ENCODE data around the gene ATG9B.
"Not testable (repeated sequence)": the region's sequence is repeated elsewhere in the genome, so short reads cannot be mapped to it uniquely, and the experiment has no call there.

The ATG9B gene

GRCh38 chr7:151032936-151033863 lies 8.9 kb upstream of the ATG9B start:
- Histone ChIP-seq H3K36me3 (ENCODE audit: control insufficient read depth, insufficient read depth, low read length, severe bottlenecking) (peaks cover 35% of the 10 kb centered on the region), H3K9ac (ENCODE audit: low read length) (no peak overlapping the region), H3K4me3 (ENCODE audit: low read length) (no peak overlapping the region), H3K27me3 (replicated peaks; ENCODE audit: control insufficient read depth, insufficient read depth, low read length) (no peaks in the 10 kb centered on the region), H3K4me1 (ENCODE audit: control insufficient read depth, insufficient read depth, low read length) (peaks cover 16% of the 10 kb centered on the region), H3K9me3 (ENCODE audit: control insufficient read depth, low read length) (no peaks in the 10 kb centered on the region)
- no peak for DNase-seq (ENCODE audit: low read depth)

GRCh38 chr7:151031011-151031410 lies 6.7 kb upstream of the ATG9B start:
- Histone ChIP-seq H3K4me1 (ENCODE audit: control insufficient read depth, insufficient read depth, low read length) (peaks cover 16% of the 10 kb centered on the region), H3K36me3 (ENCODE audit: control insufficient read depth, insufficient read depth, low read length, severe bottlenecking) (peaks cover 21% of the 10 kb centered on the region), H3K9me3 (ENCODE audit: control insufficient read depth, low read length) (no peaks in the 10 kb centered on the region), H3K9ac (ENCODE audit: low read length) (no peak overlapping the region), H3K4me3 (ENCODE audit: low read length) (no peak overlapping the region), H3K27me3 (replicated peaks; ENCODE audit: control insufficient read depth, insufficient read depth, low read length) (peaks cover 3% of the 10 kb centered on the region)
- DNase-seq (ENCODE audit: low read depth): no peak

GRCh38 chr7:151028948-151029501 lies 4.7 kb upstream of the ATG9B start:
- Histone ChIP-seq H3K9ac (ENCODE audit: low read length) (peak overlapping the region; percentile 89), H3K9me3 (ENCODE audit: control insufficient read depth, low read length) (no peaks in the 10 kb centered on the region), H3K27me3 (replicated peaks; ENCODE audit: control insufficient read depth, insufficient read depth, low read length) (peaks cover 8% of the 10 kb centered on the region), H3K36me3 (ENCODE audit: control insufficient read depth, insufficient read depth, low read length, severe bottlenecking) (peaks cover 1% of the 10 kb centered on the region), H3K4me3 (ENCODE audit: low read length) (peak overlapping the region; percentile 91), H3K4me1 (ENCODE audit: control insufficient read depth, insufficient read depth, low read length) (peaks cover 10% of the 10 kb centered on the region)
- DNase-seq (ENCODE audit: low read depth): no peak

- H3K4me3 ChIP-seq (ENCODE audit: low read length): peak within 1 kb of the TSS; percentile 91
- H3K27me3 ChIP-seq (replicated peaks; ENCODE audit: control insufficient read depth, insufficient read depth, low read length): peaks cover 12% of the 10 kb centered on the region
- H3K9me3 ChIP-seq (ENCODE audit: control insufficient read depth, low read length): no peaks in the 10 kb centered on the region
- H3K4me1 ChIP-seq (ENCODE audit: control insufficient read depth, insufficient read depth, low read length): peaks cover 10% of the 10 kb centered on the region
- peak; percentile 99 for DNase-seq (ENCODE audit: low read depth)
- H3K36me3 ChIP-seq (ENCODE audit: control insufficient read depth, insufficient read depth, low read length, severe bottlenecking): no peaks in the 10 kb centered on the region
- peak within 1 kb of the TSS; percentile 89 for H3K9ac ChIP-seq (ENCODE audit: low read length)
Measured at GRCh38 chr7:151028131-151028947, 4.0 kb upstream of the ATG9B start, which contains the start of gene ABCB8. TSS of gene ABCB8 (plus strand) at chr7:151028450. CDS start at chr7:151028516, 66 bp downstream.

GRCh38 chr7:151027728-151028130 lies 3.4 kb upstream of the ATG9B start:
- H3K36me3 ChIP-seq (ENCODE audit: control insufficient read depth, insufficient read depth, low read length, severe bottlenecking); H3K9me3 ChIP-seq (ENCODE audit: control insufficient read depth, low read length); DNase-seq (ENCODE audit: low read depth): not testable (repeated sequence)
- peaks cover 10% of the 10 kb centered on the region for H3K4me1 ChIP-seq (ENCODE audit: control insufficient read depth, insufficient read depth, low read length)
- H3K4me3 ChIP-seq (ENCODE audit: low read length): peak overlapping the region; percentile 91
- H3K9ac ChIP-seq (ENCODE audit: low read length): peak overlapping the region; percentile 89
- peaks cover 15% of the 10 kb centered on the region for H3K27me3 ChIP-seq (replicated peaks; ENCODE audit: control insufficient read depth, insufficient read depth, low read length)

- DNase-seq (ENCODE audit: low read depth); H3K9me3 ChIP-seq (ENCODE audit: control insufficient read depth, low read length); H3K36me3 ChIP-seq (ENCODE audit: control insufficient read depth, insufficient read depth, low read length, severe bottlenecking); H3K9ac ChIP-seq (ENCODE audit: low read length): not testable (repeated sequence)
- Histone ChIP-seq H3K4me1 (ENCODE audit: control insufficient read depth, insufficient read depth, low read length) (peaks cover 10% of the 10 kb centered on the region), H3K4me3 (ENCODE audit: low read length) (peak overlapping the region; percentile 91), H3K27me3 (replicated peaks; ENCODE audit: control insufficient read depth, insufficient read depth, low read length) (peaks cover 15% of the 10 kb centered on the region)
Measured at GRCh38 chr7:151026771-151027727, 2.8 kb upstream of the ATG9B start.

- peaks cover 10% of the 10 kb centered on the region for H3K4me1 ChIP-seq (ENCODE audit: control insufficient read depth, insufficient read depth, low read length)
- H3K9me3 ChIP-seq (ENCODE audit: control insufficient read depth, low read length): no peaks in the 10 kb centered on the region
- H3K9ac ChIP-seq (ENCODE audit: low read length): no peak overlapping the region
- H3K4me3 ChIP-seq (ENCODE audit: low read length): no peak overlapping the region
- DNase-seq (ENCODE audit: low read depth): no peak
- H3K27me3 ChIP-seq (replicated peaks; ENCODE audit: control insufficient read depth, insufficient read depth, low read length): peaks cover 15% of the 10 kb centered on the region
- H3K36me3 ChIP-seq (ENCODE audit: control insufficient read depth, insufficient read depth, low read length, severe bottlenecking): no peaks in the 10 kb centered on the region
Measured at GRCh38 chr7:151025924-151026671, 1.8 kb upstream of the ATG9B start.

- Histone ChIP-seq H3K27me3 (replicated peaks; ENCODE audit: control insufficient read depth, insufficient read depth, low read length) (peaks cover 18% of the 10 kb centered on the region), H3K9ac (ENCODE audit: low read length) (no peak overlapping the region), H3K9me3 (ENCODE audit: control insufficient read depth, low read length) (no peaks in the 10 kb centered on the region), H3K4me3 (ENCODE audit: low read length) (no peak overlapping the region), H3K36me3 (ENCODE audit: control insufficient read depth, insufficient read depth, low read length, severe bottlenecking) (no peaks in the 10 kb centered on the region), H3K4me1 (ENCODE audit: control insufficient read depth, insufficient read depth, low read length) (peaks cover 9% of the 10 kb centered on the region)
- no peak for DNase-seq (ENCODE audit: low read depth)
Measured at GRCh38 chr7:151023232-151023631, 1.1 kb downstream of the ATG9B start.

GRCh38 chr7:151020231-151020630 lies 4.1 kb downstream of the ATG9B start:
- DNase-seq (ENCODE audit: low read depth): no peak
- peaks cover 26% of the 10 kb centered on the region for H3K27me3 ChIP-seq (replicated peaks; ENCODE audit: control insufficient read depth, insufficient read depth, low read length)
- H3K9me3 ChIP-seq (ENCODE audit: control insufficient read depth, low read length): no peaks in the 10 kb centered on the region
- H3K36me3 ChIP-seq (ENCODE audit: control insufficient read depth, insufficient read depth, low read length, severe bottlenecking): no peaks in the 10 kb centered on the region
- H3K9ac ChIP-seq (ENCODE audit: low read length): no peak overlapping the region
- peaks cover 10% of the 10 kb centered on the region for H3K4me1 ChIP-seq (ENCODE audit: control insufficient read depth, insufficient read depth, low read length)
- no peak overlapping the region for H3K4me3 ChIP-seq (ENCODE audit: low read length)

DNA sequence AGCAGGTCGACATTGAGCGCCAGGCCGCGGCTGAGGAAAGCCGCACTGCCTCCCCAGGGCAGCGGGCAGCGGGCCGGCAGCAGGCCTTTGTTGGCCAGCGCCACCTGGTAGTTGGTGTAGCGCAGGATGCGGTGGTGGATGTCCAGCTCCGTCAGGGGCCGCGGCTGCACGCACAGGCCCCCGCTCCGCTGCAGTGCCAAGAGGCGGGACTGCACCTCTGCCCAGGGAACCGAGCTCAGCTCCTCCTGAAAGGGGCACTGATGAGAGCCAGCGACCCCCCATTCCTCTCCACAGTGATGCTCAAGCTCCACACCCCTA lies 5.2 kb downstream of the ATG9B start:
- no peaks in the 10 kb centered on the region for H3K9me3 ChIP-seq (ENCODE audit: control insufficient read depth, low read length)
- H3K9ac ChIP-seq (ENCODE audit: low read length): no peak overlapping the region
- no peak for DNase-seq (ENCODE audit: low read depth)
- peak overlapping the region; percentile 61 for H3K4me3 ChIP-seq (ENCODE audit: low read length)
- peaks cover 23% of the 10 kb centered on the region for H3K27me3 ChIP-seq (replicated peaks; ENCODE audit: control insufficient read depth, insufficient read depth, low read length)
- peaks cover 12% of the 10 kb centered on the region for H3K4me1 ChIP-seq (ENCODE audit: control insufficient read depth, insufficient read depth, low read length)
- no peaks in the 10 kb centered on the region for H3K36me3 ChIP-seq (ENCODE audit: control insufficient read depth, insufficient read depth, low read length, severe bottlenecking)

Measured in adipocyte (in vitro differentiated cells).